ENCODE results near the gene NR2F1.

NR2F1 gene

DNA sequence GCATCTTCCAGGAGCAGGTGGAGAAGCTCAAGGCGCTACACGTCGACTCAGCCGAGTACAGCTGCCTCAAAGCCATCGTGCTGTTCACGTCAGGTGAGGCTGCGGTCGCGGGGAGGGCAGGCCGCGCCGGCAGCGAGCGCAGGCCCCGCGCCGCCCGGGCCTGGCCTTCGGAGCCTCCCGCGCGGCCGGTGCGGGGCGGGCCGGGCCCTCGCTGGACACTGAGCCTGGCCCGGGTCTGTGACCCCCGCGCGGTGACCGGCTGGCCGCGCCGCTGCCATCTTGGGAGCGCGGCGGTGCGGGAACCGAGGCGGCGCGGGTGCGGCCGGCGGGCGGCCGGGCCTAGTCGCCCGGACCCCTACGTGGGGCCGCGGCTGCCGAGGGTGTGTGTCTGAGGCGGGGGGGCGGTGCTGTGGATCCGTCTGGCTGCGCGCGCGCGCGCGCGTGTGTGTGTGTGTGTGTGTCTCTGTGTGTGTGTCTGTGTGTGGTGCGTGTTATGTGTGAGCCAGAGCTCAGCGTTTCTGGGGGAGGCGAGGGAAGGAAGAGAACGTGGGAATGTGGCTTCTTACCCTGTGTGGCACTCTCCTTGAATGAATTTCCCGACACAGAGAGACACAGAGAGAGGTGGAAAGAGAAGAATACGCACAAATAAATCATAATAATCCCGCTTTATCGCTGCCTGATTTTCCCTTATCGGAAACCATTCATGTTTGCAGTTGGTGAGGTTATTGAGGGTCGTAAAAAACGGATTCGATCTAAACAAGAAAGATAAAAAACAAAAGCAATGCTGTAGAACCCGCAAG lies 5.5 kb downstream of the NR2F1 start:
- Histone ChIP-seq H3K36me3 (ENCODE audit: control insufficient read depth, insufficient read depth, low read length) (no peaks in the 10 kb centered on the region), H3K9me3 (ENCODE audit: control insufficient read depth, low read length) (no peaks in the 10 kb centered on the region), H3K9ac (ENCODE audit: low read length) (no peak overlapping the region), H3K4me1 (ENCODE audit: control insufficient read depth, insufficient read depth, low read length) (peaks cover 2% of the 10 kb centered on the region), H3K4me3 (ENCODE audit: low read length) (no peak overlapping the region), H3K27me3 (ENCODE audit: control insufficient read depth, insufficient read depth, low read length) (peaks cover 55% of the 10 kb centered on the region)

DNA sequence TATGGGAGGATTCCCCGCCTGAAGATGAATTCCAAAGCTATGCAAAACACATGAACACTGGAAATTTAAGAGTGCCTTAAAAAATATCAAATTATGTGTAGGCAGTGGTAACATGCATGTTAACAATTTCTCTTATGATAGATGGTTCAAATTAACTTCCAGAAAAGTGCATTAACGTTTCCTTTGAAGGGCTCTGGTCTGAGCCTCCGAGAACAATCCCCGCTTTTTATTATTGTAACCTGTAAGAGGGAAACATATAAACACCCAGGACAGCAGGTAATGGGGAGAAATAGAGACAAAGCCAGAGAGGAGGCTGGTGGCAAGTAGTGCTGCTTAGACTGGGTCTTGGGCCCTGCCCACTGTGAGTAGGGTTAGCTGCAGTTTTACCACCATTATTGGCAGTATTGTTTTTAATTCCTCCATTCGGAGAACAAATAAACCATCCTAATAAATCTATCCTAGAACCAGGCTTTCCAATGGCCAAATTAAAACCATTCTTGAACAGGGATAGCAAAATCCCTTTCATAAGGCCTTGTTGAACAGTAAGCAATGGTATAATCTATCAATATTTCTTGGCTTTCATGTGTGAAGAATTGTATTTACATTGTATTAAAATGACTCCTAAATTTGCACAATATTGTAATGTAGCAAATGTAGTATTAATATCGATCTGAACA lies 6.3 kb downstream of the NR2F1 start:
- Histone ChIP-seq H3K4me1 (ENCODE audit: control insufficient read depth, insufficient read depth, low read length) (no peaks in the 10 kb centered on the region), H3K9me3 (ENCODE audit: control insufficient read depth, low read length) (no peaks in the 10 kb centered on the region), H3K36me3 (ENCODE audit: control insufficient read depth, insufficient read depth, low read length) (no peaks in the 10 kb centered on the region), H3K4me3 (ENCODE audit: low read length) (no peak overlapping the region), H3K27me3 (ENCODE audit: control insufficient read depth, insufficient read depth, low read length) (peaks cover 56% of the 10 kb centered on the region), H3K9ac (ENCODE audit: low read length) (no peak overlapping the region)

DNA sequence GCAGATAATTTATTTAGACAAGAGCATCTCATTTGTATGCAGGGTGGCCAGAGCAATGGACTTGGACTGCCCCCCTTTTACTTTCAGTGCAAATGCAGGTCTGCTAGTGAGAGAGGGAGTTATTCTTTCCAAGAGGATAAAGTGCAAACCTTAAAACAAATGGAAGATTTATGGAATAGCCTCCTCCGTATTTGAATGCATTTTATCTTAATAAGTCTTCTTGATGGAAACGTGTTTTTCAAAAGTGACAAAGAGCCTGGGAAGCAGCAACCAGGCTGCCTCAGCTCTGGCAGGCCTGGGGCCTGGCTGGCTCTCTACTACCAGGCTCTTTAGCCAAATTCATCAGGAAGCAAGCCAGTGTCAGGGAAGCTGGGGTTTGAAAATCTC lies 6.8 kb downstream of the NR2F1 start:
- no peaks in the 10 kb centered on the region for H3K36me3 ChIP-seq (ENCODE audit: control insufficient read depth, insufficient read depth, low read length)
- no peak overlapping the region for H3K4me3 ChIP-seq (ENCODE audit: low read length)
- H3K9ac ChIP-seq (ENCODE audit: low read length): no peak overlapping the region
- no peaks in the 10 kb centered on the region for H3K4me1 ChIP-seq (ENCODE audit: control insufficient read depth, insufficient read depth, low read length)
- H3K27me3 ChIP-seq (ENCODE audit: control insufficient read depth, insufficient read depth, low read length): peaks cover 59% of the 10 kb centered on the region
- H3K9me3 ChIP-seq (ENCODE audit: control insufficient read depth, low read length): no peaks in the 10 kb centered on the region

DNA sequence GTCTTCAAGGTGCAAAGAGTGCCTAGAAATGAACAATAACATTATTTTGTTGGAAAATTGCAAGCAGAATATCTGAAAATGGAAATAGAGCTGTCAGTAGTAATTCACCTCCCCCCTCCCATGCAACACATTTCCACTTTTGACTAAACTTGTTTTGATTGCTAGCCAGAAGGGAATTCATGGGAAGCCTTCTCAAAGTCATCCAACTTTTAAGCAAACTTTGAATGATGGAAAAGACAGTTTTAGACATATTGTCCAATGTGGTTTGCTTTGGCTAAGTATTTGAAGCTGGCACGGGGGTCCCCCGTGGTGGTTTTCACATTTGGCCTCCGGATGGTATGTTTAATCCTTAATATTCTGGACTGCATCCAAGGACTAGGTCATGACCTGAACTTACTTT lies 7.5 kb downstream of the NR2F1 start:
- peaks cover 63% of the 10 kb centered on the region for H3K27me3 ChIP-seq (ENCODE audit: control insufficient read depth, insufficient read depth, low read length)
- H3K9ac ChIP-seq (ENCODE audit: low read length): no peak overlapping the region
- H3K9me3 ChIP-seq (ENCODE audit: control insufficient read depth, low read length): no peaks in the 10 kb centered on the region
- no peaks in the 10 kb centered on the region for H3K36me3 ChIP-seq (ENCODE audit: control insufficient read depth, insufficient read depth, low read length)
- no peak overlapping the region for H3K4me3 ChIP-seq (ENCODE audit: low read length)
- no peaks in the 10 kb centered on the region for H3K4me1 ChIP-seq (ENCODE audit: control insufficient read depth, insufficient read depth, low read length)

DNA sequence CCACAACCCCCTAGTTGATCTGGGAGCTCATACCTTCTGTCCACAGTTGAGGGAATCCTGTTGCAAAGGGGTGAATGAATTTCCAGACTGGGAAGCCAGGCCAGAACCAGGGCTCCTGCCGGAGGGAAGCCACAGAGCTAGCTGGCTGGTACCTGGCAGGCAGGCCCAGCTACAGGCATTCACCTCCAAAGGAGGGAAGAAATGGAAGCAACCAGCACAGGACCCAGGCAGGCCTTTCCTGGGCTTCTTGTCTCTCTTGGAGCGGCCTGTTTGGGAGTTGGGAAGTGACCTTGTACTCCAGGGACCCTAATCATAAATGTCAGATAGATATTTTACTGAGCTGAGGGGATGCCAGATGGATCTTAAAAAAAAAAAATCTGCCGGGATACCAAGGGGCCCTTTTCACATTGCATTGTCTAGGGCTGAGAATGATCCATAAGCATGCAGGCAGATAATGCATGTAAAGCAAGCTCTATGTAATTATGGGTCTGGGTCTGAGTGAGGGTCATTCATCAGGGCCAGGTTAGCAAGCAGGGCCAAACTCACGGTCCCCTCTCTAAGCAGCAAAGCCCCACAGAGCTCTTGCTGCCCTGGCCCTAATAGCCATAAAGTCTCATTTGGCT lies 8.4 kb downstream of the NR2F1 start:
- Histone ChIP-seq H3K4me3 (ENCODE audit: low read length) (no peak overlapping the region), H3K36me3 (ENCODE audit: control insufficient read depth, insufficient read depth, low read length) (no peaks in the 10 kb centered on the region), H3K9me3 (ENCODE audit: control insufficient read depth, low read length) (no peaks in the 10 kb centered on the region), H3K4me1 (ENCODE audit: control insufficient read depth, insufficient read depth, low read length) (no peaks in the 10 kb centered on the region), H3K9ac (ENCODE audit: low read length) (no peak overlapping the region), H3K27me3 (ENCODE audit: control insufficient read depth, insufficient read depth, low read length) (peaks cover 64% of the 10 kb centered on the region)

DNA sequence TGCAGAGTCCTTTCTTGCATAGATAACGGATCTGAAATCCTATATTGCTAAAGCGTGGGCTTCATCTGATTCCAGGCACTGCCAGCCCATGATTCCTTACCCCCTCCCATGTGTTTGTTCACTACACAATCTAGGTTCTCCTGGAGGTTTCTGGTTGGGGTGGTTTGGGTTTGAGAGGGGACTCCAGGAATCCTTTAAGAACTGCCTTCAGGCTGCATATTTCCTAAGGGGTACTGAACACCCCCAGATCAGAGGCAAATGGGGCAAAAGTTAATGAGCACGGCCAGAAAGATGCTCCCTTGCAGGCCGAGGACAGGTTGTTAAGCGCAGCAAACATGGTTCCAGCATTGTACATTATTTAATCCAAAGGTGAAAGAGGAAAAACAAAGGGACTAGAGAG lies 9.9 kb downstream of the NR2F1 start:
- H3K36me3 ChIP-seq (ENCODE audit: control insufficient read depth, insufficient read depth, low read length): no peaks in the 10 kb centered on the region
- H3K9me3 ChIP-seq (ENCODE audit: control insufficient read depth, low read length): no peaks in the 10 kb centered on the region
- H3K4me1 ChIP-seq (ENCODE audit: control insufficient read depth, insufficient read depth, low read length): no peaks in the 10 kb centered on the region
- H3K4me3 ChIP-seq (ENCODE audit: low read length): no peak overlapping the region
- no peak overlapping the region for H3K9ac ChIP-seq (ENCODE audit: low read length)
- peaks cover 68% of the 10 kb centered on the region for H3K27me3 ChIP-seq (ENCODE audit: control insufficient read depth, insufficient read depth, low read length)

DNA sequence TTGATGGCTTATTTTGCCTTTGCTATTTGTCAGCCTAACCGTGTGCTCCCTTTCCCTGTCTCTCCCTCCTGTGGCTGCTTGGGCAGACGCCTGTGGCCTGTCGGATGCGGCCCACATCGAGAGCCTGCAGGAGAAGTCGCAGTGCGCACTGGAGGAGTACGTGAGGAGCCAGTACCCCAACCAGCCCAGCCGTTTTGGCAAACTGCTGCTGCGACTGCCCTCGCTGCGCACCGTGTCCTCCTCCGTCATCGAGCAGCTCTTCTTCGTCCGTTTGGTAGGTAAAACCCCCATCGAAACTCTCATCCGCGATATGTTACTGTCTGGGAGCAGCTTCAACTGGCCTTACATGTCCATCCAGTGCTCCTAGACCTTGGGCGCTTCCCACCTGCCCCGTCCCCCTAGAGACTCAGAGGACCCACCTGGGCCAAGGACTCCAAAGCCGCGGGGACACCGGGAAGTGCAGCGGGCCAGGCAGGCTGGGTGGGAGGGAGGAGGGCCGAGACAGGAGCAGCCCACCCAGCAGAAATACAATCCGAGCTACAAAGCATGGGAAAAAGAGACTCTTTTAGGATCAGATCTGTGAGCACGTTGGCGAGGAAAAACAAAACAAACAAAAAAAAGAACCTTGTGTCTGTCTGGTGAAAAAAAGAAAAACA lies 10.6 kb downstream of the NR2F1 start:
- Histone ChIP-seq H3K27me3 (ENCODE audit: control insufficient read depth, insufficient read depth, low read length) (peaks cover 70% of the 10 kb centered on the region), H3K4me3 (ENCODE audit: low read length) (no peak overlapping the region), H3K36me3 (ENCODE audit: control insufficient read depth, insufficient read depth, low read length) (no peaks in the 10 kb centered on the region), H3K9ac (ENCODE audit: low read length) (no peak overlapping the region), H3K9me3 (ENCODE audit: control insufficient read depth, low read length) (no peaks in the 10 kb centered on the region), H3K4me1 (ENCODE audit: control insufficient read depth, insufficient read depth, low read length) (no peaks in the 10 kb centered on the region)

DNA sequence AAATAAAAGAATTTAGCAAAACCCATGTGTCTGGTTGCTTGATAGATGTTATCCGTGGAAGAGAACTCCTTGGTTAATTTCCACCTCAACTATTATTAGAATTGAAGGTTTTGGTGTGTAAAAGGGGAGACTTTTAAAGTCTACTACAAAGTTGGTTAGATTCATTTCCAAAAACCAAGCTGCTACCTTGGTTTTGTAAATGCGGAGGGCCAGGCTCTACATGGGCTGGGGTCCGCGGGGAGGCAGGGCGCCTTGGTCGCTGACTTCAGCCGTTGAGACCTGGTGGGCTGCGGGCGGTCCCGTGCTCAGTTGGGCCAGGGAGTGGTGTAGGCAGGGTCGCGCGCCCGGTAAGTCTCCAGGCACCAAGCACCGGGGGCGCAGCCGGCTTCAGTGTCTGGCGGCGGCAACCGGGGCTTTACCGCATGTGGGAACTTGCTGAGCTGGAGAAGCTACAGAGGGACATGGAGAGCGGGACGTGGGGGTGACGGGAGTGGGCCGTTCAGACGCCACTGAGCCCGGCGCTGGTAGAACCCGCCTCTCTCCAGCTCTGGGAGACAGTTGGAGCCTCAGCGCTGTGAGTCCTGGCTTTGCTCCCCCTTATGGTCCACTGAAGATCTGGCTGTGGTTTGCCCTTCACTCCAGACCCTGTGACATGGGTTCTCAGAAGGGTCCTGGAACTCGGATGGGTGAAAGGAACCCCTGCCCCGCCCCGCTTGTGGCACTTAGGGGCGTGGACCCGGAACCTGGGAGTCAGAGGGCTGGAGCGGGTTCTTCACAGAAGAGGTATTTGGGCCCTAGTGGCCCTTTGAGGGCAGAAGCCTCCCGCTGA lies 11.8 kb downstream of the NR2F1 start:
- H3K4me3 ChIP-seq (ENCODE audit: low read length): no peak overlapping the region
- peaks cover 70% of the 10 kb centered on the region for H3K27me3 ChIP-seq (ENCODE audit: control insufficient read depth, insufficient read depth, low read length)
- H3K9ac ChIP-seq (ENCODE audit: low read length): no peak overlapping the region
- H3K4me1 ChIP-seq (ENCODE audit: control insufficient read depth, insufficient read depth, low read length): no peaks in the 10 kb centered on the region
- H3K36me3 ChIP-seq (ENCODE audit: control insufficient read depth, insufficient read depth, low read length): no peaks in the 10 kb centered on the region
- no peaks in the 10 kb centered on the region for H3K9me3 ChIP-seq (ENCODE audit: control insufficient read depth, low read length)

DNA sequence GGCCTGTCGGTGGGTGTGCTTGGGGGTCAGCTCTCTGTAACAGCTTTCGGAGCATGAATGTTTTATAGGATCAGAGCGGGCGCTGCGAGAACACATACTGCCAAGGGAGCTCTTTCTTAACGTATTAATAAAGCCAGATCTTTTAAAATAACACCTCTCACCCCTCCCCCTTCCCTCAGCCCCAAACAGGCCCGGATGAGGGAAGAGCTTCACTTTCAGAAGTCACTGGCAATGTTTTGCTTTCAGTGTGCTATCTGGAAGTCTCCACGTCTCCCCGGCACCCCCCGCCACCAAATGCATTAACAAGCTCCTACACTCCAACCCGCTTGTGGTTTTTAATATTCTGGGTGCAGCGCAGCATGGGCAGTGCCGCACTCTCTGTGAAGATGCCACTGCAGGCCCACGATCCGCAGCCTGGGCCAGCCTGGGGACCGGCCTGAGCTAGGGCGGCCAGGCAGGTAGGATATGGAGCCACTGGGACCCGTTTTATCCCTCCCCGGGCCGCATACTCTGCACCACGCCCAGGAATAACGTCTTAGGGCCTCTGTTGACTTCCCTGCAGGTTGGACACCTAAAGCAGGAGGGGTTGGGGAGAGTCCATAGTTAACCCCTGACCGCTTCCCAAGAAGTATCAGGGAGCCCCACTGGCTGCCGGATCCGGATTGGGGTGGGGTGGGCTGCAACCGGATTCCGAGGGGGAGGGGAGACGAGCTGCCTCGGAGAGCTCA lies 12.6 kb downstream of the NR2F1 start:
- H3K9me3 ChIP-seq (ENCODE audit: control insufficient read depth, low read length): no peaks in the 10 kb centered on the region
- H3K9ac ChIP-seq (ENCODE audit: low read length): no peak overlapping the region
- H3K27me3 ChIP-seq (ENCODE audit: control insufficient read depth, insufficient read depth, low read length): peaks cover 74% of the 10 kb centered on the region
- H3K36me3 ChIP-seq (ENCODE audit: control insufficient read depth, insufficient read depth, low read length): no peaks in the 10 kb centered on the region
- H3K4me1 ChIP-seq (ENCODE audit: control insufficient read depth, insufficient read depth, low read length): no peaks in the 10 kb centered on the region
- no peak overlapping the region for H3K4me3 ChIP-seq (ENCODE audit: low read length)

DNA sequence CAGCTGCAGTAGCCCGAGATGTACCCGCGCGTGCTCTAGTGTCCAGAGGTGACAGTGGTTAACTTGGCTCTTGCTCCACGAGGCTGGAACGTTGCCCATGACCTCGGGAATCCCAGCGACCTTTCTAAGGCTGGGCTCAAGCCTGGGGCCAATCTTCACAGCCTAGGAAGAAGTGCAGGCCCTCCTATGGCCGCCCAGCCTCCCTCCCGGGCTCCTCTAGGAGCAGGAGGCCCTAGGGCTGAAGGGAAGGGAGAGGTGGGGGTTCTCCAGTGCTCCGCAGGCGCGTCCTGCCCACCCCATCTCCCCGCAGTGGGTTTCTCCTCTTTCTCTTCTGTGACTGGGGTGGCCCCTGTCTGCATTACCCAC lies 13.3 kb downstream of the NR2F1 start:
- Histone ChIP-seq H3K4me3 (ENCODE audit: low read length) (no peak overlapping the region), H3K36me3 (ENCODE audit: control insufficient read depth, insufficient read depth, low read length) (no peaks in the 10 kb centered on the region), H3K27me3 (ENCODE audit: control insufficient read depth, insufficient read depth, low read length) (peaks cover 78% of the 10 kb centered on the region), H3K9me3 (ENCODE audit: control insufficient read depth, low read length) (no peaks in the 10 kb centered on the region), H3K9ac (ENCODE audit: low read length) (no peak overlapping the region), H3K4me1 (ENCODE audit: control insufficient read depth, insufficient read depth, low read length) (no peaks in the 10 kb centered on the region)
